Astrocyte (in vitro differentiated cells and primary cell): ENCODE measurements around the gene DDAH1.

Experiments
- EZH2 ChIP-seq: IDR thresholded peaks from 2 replicates; pipeline ENCODE4 v1.6.1; 2012; ENCODE audit warnings: mild to moderate bottlenecking, low read length, inconsistent platforms; ENCODE audit not compliant: insufficient read depth
- TF ChIP-seq, protein P1 (sequence below): IDR thresholded peaks from 2 replicates; pipeline ENCODE4 v1.5.1; 2011; ENCODE audit warnings: low read depth, mild to moderate bottlenecking, inconsistent platforms, low read length, moderate library complexity; ENCODE audit not compliant: insufficient read depth

DNA sequence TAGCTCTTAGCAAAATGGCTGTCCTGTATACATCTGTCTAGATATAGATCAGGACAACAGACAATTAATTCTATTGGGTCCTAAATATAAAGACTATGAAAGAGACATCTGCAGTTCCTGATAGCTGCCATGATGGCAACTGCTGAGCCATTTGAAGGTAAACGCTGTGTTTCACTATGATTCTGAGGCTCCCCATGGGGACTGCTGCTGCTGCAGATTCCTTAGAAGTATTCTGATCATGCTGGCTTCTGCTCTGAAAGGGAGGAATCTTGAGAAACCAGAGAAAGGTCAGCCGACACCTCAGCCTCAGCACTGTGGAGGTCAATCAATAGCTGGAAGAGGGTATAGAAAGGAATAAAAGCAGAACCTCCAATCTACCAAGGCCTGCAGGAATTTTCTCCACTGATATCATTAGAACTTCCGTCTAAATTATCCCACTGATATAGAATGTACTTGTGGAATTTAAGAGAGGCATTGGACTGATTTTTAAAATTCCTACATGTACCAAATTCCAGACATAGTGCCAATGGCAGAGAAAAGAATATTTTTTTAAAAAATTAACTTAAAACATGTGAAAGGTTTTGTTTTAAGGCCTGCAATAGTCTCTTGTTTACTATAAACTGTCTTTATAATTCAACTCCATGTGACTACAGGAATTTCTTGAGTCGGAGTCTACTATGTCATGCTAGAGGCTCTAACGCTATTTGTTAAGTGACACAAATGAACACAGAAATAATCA, 53.2 kb downstream of the DDAH1 start:
- TF ChIP-seq, protein P1, sequence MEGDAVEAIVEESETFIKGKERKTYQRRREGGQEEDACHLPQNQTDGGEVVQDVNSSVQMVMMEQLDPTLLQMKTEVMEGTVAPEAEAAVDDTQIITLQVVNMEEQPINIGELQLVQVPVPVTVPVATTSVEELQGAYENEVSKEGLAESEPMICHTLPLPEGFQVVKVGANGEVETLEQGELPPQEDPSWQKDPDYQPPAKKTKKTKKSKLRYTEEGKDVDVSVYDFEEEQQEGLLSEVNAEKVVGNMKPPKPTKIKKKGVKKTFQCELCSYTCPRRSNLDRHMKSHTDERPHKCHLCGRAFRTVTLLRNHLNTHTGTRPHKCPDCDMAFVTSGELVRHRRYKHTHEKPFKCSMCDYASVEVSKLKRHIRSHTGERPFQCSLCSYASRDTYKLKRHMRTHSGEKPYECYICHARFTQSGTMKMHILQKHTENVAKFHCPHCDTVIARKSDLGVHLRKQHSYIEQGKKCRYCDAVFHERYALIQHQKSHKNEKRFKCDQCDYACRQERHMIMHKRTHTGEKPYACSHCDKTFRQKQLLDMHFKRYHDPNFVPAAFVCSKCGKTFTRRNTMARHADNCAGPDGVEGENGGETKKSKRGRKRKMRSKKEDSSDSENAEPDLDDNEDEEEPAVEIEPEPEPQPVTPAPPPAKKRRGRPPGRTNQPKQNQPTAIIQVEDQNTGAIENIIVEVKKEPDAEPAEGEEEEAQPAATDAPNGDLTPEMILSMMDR, result no peak
- no peak for TF ChIP-seq EZH2
